Thoracic aorta (tissue), 2 donors: ENCODE data around the gene PLA2G2C. TPM values are rescaled to one million over a fixed set of nuclear protein-coding genes. Genes with fewer than 3 reads are reported as not detected.
A peak's percentile ranks its signal among the peaks of the same experiment; 100 is the strongest.
"Not testable (repeated sequence)": the region's sequence is repeated elsewhere in the genome, so short reads cannot be mapped to it uniquely, and the experiment has no call there.

Experiments used
- ATAC-seq: fragments of 150-250 bp; one replicate; pipeline ENCODE4 v1.8.0; 2017; ENCODE audit warnings: low read depth; ENCODE audit not compliant: insufficient number of reproducible peaks, low FRiP score
- DNase-seq: peaks from one replicate; pipeline ENCODE4 v3.0.0-alpha.2; 2020; ENCODE audit warnings: low spot score
- H3K27ac ChIP-seq, 2 donors: fragments of 200-600 bp; sonication (generic); 1 replicate in 1 of 2; 2 replicates in 1 of 2; pipeline ENCODE4 v1.5.1; 2016; ENCODE audit warnings: mild to moderate bottlenecking in 2 of 2, moderate library complexity in 2 of 2
- H3K27me3 ChIP-seq: fragments of 200-600 bp; sonication (generic); replicated peaks from 2 replicates; pipeline ENCODE4 v1.6.0; 2016; ENCODE audit warnings: mild to moderate bottlenecking; ENCODE audit not compliant: insufficient read depth
- H3K36me3 ChIP-seq: fragments of 200-600 bp; sonication (generic); one replicate; pipeline ENCODE4 v1.5.1; 2016
- H3K4me1 ChIP-seq, 2 donors: fragments of 200-600 bp; sonication (generic); 1 replicate in 1 of 2; 2 replicates in 1 of 2; pipeline versions ENCODE4 v1.5.1 to v1.6.0; 2016; ENCODE audit warnings: low read depth in 2 of 2, mild to moderate bottlenecking in 1 of 2; ENCODE audit not compliant: control insufficient read depth in 1 of 2
- H3K4me3 ChIP-seq: fragments of 200-600 bp; sonication (generic); 2 replicates; pipeline ENCODE4 v1.5.1; 2016; ENCODE audit warnings: mild to moderate bottlenecking
- H3K9me3 ChIP-seq: fragments of 200-600 bp; sonication (generic); 2 replicates; pipeline ENCODE4 v1.5.1; 2016
- total RNA-seq, 2 donors: library from RNA; depleted of rRNA; stranded (reverse); fragments of >200 nt; gene quantifications; one replicate each; pipeline versions ENCODE4 v1.1.0 to v1.2.3, GENCODE V29; 2016
- TF ChIP-seq, protein P1 (sequence below): fragments of 200-600 bp; sonication (generic); IDR thresholded peaks from one replicate; pipeline ENCODE4 v1.5.1; 2019; ENCODE audit warnings: antibody characterized with exemption

PLA2G2C gene
- total RNA-seq, 2 donors from 2014 or later, result not detected

- H3K27ac ChIP-seq, result no peak overlapping the region
- no peaks in the 10 kb centered on the region for H3K36me3 ChIP-seq
- H3K27me3 ChIP-seq, result no peaks in the 10 kb centered on the region
- no peak overlapping the region for H3K4me3 ChIP-seq
- no peaks in the 10 kb centered on the region for H3K4me1 ChIP-seq
- no peak for DNase-seq
- H3K9me3 ChIP-seq, result no peaks in the 10 kb centered on the region
- ATAC-seq, result no peak
- TF ChIP-seq, protein P1, sequence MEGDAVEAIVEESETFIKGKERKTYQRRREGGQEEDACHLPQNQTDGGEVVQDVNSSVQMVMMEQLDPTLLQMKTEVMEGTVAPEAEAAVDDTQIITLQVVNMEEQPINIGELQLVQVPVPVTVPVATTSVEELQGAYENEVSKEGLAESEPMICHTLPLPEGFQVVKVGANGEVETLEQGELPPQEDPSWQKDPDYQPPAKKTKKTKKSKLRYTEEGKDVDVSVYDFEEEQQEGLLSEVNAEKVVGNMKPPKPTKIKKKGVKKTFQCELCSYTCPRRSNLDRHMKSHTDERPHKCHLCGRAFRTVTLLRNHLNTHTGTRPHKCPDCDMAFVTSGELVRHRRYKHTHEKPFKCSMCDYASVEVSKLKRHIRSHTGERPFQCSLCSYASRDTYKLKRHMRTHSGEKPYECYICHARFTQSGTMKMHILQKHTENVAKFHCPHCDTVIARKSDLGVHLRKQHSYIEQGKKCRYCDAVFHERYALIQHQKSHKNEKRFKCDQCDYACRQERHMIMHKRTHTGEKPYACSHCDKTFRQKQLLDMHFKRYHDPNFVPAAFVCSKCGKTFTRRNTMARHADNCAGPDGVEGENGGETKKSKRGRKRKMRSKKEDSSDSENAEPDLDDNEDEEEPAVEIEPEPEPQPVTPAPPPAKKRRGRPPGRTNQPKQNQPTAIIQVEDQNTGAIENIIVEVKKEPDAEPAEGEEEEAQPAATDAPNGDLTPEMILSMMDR, result no peak
Observed at GRCh38 chr1:20223106-20223505, 36.8 kb upstream of the PLA2G2C start.

DNA sequence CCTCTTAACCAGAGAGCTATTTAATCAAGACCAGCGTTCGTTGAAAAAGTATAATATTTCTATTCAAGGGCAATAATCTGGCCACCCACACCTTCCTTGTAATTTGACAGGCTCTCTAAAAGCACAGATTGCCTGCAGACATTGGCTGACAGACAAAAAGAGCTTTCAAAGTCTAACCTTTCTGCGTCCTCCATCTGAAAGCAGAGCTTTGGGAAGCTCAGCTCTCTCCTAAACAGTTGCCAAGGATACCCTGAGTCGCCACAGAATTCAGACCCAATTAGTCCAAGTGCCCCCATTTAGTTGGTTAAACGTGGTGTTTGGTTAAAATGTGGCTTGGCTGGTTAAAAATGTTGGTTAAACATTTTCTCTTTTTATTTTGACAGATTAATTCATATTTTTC, 33.7 kb upstream of the PLA2G2C start:
- Histone ChIP-seq H3K36me3 (no peaks in the 10 kb centered on the region), H3K4me1 (no peaks in the 10 kb centered on the region), H3K9me3 (no peaks in the 10 kb centered on the region), H3K27ac (no peak overlapping the region), H3K4me3 (no peak overlapping the region), H3K27me3 (no peaks in the 10 kb centered on the region)
- DNase-seq (no peak), ATAC-seq (no peak)
- TF ChIP-seq, protein P1, result no peak

DNA sequence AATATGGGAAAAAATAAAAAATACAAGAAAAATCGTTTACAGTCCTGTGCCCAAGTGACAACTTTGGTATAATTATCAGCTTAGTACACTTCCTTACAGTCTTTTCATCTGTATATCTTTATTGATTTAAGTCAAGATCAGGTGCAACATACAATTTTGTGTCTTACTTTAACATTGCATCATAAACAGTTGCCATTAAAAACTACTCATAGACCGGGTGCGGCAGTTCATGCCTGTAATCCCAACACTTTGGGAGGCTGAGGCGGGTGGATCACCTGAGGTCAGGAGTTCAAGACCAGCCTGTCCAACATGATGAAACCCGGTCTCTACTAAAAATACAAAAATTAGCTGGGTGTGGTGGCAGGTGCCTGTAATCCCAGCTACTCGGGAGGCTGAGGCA, 32.7 kb upstream of the PLA2G2C start:
- H3K9me3 ChIP-seq, H3K4me3 ChIP-seq, H3K4me1 ChIP-seq, ATAC-seq, DNase-seq, H3K36me3 ChIP-seq, H3K27me3 ChIP-seq, H3K27ac ChIP-seq: not testable (repeated sequence)

DNA sequence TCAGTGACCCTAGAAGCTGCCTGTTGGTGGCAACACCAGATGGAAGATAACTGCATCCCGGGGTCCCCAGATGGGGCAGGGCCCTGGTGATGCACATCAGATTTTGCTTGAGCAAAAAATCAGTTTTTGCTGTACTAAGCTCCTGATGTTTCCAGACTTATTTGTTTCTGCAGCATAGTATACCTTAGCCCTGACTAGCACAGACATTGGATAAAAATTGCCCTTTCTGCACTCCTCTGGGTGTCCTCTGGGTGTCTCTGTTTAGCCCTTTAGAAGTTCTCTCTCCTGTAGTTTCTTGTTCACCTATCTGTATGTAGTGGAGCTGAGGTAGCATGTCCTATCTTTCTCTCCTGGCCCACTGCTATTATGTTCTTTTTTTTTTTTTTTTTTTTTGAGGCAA, 30.3 kb upstream of the PLA2G2C start:
- no peak for DNase-seq
- no peak for ATAC-seq

DNA sequence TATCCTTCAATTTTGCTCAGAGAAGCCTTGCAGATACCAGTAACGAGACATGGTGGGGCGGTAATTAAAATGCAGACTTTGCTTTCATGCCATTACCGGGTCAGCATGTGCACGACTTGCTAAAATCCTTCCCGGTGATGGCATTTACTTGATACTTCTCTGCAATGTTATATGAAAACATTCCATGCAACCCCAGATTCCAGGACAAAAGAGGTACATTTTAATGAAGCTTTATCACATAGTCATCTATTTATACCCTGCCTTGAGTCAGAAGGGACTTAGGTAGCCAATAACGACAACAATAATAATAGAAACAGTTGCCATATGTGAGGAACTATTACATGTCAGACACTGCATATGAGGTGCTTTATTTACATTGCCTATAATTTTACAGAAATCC, 29.4 kb upstream of the PLA2G2C start:
- TF ChIP-seq, protein P1, result no peak
- ATAC-seq (no peak), DNase-seq (no peak)
- H3K9me3 ChIP-seq, result no peaks in the 10 kb centered on the region
- no peaks in the 10 kb centered on the region for H3K36me3 ChIP-seq
- H3K4me1 ChIP-seq, result no peaks in the 10 kb centered on the region
- no peak overlapping the region for H3K4me3 ChIP-seq
- no peak overlapping the region for H3K27ac ChIP-seq
- no peaks in the 10 kb centered on the region for H3K27me3 ChIP-seq

More for the DNA sequence above, 30.3 kb upstream of the PLA2G2C start:
- TF ChIP-seq, protein P1, result no peak
- Histone ChIP-seq H3K9me3 (no peaks in the 10 kb centered on the region), H3K27me3 (no peaks in the 10 kb centered on the region), H3K4me1 (no peaks in the 10 kb centered on the region), H3K4me3 (no peak overlapping the region), H3K27ac (no peak overlapping the region), H3K36me3 (no peaks in the 10 kb centered on the region)

GRCh38 chr1:20212685-20213331, 26.5 kb upstream of the PLA2G2C start:
- H3K36me3 ChIP-seq, result no peaks in the 10 kb centered on the region
- H3K4me3 ChIP-seq, result no peak overlapping the region
- DNase-seq (no peak), ATAC-seq (no peak)
- H3K4me1 ChIP-seq, result no peaks in the 10 kb centered on the region
- H3K9me3 ChIP-seq, result no peaks in the 10 kb centered on the region
- TF ChIP-seq, protein P1, result peak; percentile 45
- no peak overlapping the region for H3K27ac ChIP-seq
- H3K27me3 ChIP-seq, result no peaks in the 10 kb centered on the region
